ENCODE data around the gene ITGA11.

- no peak for TF ChIP-seq CTCF (conservative IDR thresholded peaks at IDR 0.05)
- no peak for TF ChIP-seq EZH2 (IDR thresholded peaks at IDR 0.05; ENCODE audit: low read depth)
Measured at GRCh38 chr15:68310178-68310803, 121.7 kb downstream of the ITGA11 start.

Measured in PC-9 (cell line).